ENCODE results near the gene TRIAP1.

Gene TRIAP1

DNA sequence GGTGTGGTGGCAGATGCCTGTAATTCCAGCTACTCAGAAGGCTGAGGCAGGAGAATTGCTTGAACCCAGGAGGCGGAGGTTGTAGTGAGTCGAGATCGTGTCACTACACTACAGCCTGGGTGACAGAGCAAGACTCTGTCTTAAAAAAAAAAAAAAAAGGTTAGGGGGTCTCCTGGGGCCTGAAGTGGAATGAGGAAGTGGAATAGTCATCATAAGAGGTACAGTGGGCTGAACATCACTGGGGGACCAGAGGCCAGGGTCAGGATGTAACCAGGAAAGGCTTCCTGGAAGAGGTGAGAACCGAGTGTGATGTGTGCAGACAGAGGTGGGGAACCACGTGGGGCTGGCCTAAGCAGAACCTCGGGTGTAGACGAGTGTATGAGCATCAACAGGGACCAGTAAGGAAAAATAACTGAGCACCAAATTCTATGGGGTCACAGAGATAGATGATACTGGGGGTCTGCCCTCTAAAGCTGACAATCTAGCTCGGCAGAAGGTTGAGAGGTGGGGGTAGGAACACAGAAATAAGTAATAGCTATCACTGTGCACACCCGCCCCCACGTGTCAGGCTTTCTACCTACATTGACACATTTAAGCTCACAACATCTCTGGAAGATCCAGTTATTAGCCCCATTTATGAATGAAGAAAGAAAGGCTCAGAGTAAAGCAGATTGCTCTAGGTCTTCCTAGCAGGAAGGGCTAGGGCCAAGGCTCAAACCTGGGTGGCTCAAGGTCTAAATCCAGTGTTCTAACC, 13.2 kb downstream of the TRIAP1 start:
- in situ Hi-C loops (cut with HindIII; ENCODE audit: low sequenced_read_pairs): no loop called here

DNA sequence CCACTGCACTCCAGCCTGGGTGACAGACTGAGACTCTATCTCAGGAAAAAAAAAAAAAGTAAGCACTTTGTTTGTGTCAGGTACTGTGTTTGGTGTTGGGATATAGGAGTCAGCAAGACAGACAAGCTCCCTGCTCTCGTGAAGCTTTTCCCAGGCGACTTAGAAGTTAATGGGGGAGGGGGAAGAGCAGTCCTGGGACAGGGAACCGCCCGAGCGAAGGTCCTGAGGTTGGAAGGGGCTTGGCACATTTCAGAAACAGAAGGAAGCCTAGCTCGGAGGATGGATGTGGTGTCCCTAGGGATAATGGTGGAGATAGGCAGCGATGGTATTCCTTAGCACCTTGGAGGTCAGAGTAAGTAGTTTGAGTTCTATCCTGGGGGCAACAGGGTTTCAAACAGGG, 16.8 kb downstream of the TRIAP1 start:
- in situ Hi-C loops (cut with HindIII; ENCODE audit: low sequenced_read_pairs): no loop called here

DNA sequence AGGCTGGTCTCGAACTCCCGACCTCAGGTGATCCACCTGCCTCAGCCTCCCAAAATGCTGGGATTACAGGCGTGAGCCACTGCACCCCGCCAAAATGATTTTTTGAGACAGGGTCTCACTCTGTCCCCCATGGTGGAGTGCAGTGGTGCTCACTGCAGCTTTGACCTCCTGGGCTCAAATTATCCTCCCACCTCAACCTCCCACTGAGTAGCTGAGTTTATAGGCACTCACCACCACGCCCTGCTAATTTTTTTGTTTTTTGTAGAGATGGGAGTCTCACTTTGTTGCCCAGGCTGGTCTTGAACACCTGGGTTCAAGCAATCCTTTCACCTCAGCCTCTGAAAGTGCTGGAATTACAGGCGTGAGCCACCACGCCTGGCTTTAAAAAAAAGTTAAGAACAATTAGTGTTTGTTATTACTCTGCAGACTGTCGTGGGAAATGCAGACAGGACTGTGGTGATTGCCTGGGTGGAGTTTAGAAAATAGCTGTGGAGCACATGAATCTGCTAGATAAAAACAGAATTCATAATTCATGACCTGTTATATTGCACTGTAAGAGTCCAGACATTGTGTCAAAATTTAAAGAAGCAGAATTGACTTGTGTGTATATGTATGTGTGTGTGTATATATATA, 17.5 kb downstream of the TRIAP1 start:
- in situ Hi-C loops (cut with HindIII; ENCODE audit: low sequenced_read_pairs): no loop called here

GRCh38 chr12:120425797-120426196, 20.4 kb downstream of the TRIAP1 start:
- in situ Hi-C loops (cut with HindIII; ENCODE audit: low sequenced_read_pairs): no loop called here

DNA sequence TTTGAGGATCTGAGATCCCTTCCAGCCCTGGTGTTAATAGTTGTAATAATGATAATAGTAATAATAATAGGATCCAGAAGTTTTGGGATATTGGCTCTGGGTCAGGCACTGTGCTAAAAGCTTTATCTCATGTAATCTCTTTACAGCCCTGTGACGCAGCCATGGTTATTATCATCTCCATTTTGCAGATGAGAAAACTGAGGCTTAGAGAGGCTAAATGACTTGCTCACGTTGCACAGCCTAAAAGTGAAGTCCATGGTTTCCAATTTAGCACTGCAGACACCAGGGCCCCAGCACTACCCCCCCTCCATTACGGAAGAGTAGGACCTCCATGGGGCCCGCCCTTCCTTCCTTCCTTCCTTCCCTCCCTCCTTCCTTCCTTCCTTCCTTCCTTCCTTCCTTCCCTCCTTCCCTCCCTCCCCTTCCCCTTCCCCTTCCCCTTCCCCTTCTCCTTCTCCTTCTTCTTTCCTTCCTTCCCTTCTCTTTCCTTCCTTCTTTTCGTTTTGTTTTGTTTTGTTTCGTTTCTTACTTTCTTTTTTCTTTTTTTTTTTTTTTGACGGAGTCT, 23.2 kb downstream of the TRIAP1 start:
- in situ Hi-C loops (cut with HindIII; ENCODE audit: low sequenced_read_pairs): no loop called here

- in situ Hi-C loops (cut with HindIII; ENCODE audit: low sequenced_read_pairs): no loop called here
These were observed 24.5 kb downstream of the TRIAP1 start for GRCh38 chr12:120421701-120422100.

DNA sequence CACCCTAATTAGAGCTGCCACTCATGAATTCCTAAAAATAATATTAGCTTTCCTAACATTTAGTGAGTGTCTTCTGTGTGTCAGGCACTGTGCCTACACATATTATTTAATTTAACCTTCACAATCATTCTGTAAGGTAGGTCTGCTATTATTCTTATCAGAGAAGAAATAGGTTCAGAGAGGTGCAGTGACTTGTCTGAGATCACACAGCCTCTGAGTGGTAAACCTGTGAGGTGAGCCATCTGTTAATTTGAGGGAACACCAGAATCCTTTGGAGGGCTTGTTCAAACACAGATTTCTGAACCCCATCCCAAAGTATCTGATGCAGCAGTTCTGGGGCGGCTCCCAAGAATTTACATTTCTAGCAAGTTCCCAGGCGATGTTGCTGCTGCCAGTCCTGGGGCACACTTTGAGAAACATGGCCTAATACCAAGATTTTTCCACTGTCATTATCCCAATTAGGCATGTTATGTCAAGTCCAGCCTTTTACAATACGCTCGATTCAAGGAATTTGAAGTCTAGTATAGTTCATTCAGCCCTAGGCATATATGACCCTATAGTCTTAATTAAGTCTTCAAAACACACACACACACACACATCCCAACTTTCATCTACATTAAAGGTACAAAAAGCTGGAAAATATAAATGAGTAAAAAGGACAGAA, 28.1 kb downstream of the TRIAP1 start:
- in situ Hi-C loops (cut with HindIII; ENCODE audit: low sequenced_read_pairs): no loop called here

DNA sequence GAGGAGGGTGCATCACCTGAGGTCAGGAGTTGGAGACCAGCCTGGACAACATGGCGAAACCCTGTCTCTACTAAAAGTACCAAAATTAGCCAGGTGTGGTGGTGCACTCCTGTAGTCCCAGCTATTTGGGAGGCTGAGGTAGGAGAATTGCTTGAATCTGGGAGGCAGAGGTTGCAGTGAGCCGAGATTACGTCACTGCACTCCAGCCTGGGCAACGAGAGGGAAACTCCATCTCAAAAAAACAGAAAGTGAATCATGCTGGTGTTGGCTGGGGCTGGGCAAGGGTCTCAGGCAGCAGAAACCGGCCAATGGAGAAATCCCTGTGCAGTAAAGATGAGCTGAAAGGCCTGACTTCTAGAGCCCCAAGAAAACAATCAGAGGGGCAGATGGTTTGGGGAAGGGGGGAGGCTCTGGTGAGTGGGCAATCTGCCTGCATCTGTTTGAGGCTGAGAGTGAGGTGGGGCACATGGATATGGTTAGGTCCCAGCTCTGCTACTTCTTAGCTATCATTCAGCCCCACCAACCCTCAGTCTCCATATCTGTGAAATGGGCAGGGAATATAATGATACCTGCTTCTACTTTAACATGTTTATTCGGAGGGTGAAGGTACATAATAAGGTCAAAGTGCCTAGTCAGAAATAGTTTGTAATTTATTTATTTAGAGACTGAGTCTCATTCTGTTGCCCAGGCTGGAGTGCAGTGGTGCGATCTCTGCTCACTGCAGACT, 29.5 kb downstream of the TRIAP1 start:
- in situ Hi-C loops (cut with HindIII; ENCODE audit: low sequenced_read_pairs): no loop called here

DNA sequence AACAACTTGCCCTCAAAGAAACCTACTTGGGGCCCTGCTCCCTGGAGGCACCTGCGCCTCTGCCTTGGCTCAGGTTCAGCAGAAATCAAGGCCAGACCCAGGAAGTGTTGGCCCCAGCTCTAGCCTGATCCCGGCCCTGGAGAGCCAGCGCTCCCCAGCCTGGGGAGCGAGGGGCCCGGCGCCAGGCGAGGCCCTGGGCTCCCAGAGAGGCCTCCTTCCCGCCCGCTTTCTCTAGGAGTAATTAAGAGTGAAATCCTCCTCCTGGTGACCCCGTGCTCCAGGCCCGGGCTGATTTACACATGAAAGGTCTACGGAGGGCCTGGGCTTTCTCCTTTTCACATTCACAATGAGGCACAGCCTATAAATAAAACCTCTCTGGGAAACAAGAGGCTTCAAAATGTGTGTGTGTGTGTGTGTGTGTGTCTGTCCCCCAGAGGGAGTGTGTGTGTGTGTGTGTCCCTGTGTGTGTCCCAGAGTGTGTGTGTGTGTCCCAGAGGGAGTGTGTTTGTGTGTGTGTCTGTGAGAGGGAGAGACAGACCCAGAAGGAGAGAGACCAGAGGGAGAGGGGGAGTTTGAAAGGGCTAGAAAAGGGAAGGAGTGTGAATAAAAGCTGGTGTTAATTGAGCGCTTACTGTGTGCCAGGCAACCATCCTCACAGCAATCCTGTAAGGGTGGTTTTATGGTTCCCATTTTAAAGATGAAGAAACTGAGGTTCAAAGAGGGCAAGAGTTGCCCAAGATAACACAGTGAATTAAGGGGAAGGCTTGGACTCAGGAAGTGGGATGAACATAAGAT, 32.1 kb downstream of the TRIAP1 start:
- in situ Hi-C loops (cut with HindIII; ENCODE audit: low sequenced_read_pairs): no loop called here

GRCh38 chr12:120412421-120412820, 33.8 kb downstream of the TRIAP1 start:
- in situ Hi-C loops (cut with HindIII; ENCODE audit: low sequenced_read_pairs): no loop called here

- in situ Hi-C loops (cut with HindIII; ENCODE audit: low sequenced_read_pairs): no loop called here
These were observed 37.4 kb downstream of the TRIAP1 start for GRCh38 chr12:120408771-120409170.

DNA sequence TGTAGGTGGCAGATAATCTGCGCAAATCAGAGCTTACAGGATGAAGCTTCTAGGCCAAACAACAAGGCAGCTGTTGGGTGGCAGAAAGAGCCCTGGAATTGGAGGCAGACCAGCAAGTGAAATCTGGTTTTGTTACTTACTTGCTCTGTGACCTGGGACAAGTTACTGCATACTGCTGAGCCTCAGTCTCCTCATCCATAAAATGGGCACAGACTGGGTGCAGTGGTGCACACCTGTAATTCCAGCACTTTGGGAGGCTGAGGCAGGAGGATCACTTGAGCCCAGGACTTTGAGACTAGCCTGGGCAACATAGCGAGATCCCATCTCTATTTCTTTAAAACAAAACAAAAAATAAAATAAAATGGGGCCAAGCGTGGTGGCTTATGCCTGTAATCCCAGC, 39.6 kb downstream of the TRIAP1 start:
- in situ Hi-C loops (cut with HindIII; ENCODE audit: low sequenced_read_pairs): no loop called here

- in situ Hi-C loops (cut with HindIII; ENCODE audit: low sequenced_read_pairs): no loop called here
These were observed 40.1 kb downstream of the TRIAP1 start for GRCh38 chr12:120406069-120406468.

DNA sequence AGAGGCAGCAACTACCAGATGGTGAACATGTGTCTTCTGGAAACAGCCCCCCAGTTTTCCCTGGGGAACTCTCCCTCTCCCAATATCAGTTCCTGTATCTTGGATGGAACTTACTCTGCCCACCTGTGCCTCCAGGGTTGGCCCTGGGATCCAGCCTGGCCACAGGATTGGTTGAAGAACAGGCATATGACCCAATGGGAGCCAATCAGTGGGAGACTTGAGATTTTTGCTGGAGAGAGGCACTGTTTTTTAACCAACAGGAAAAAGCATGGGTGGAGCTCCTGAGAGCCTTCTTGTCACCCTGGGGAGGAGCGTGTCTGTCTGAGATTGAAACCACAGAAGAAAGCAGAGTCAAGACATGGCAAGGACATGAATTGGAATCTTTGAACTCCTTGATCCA, 41.9 kb downstream of the TRIAP1 start:
- in situ Hi-C loops (cut with HindIII; ENCODE audit: low sequenced_read_pairs): no loop called here

- in situ Hi-C loops (cut with HindIII; ENCODE audit: low sequenced_read_pairs): no loop called here
These were observed 42.3 kb downstream of the TRIAP1 start for GRCh38 chr12:120403869-120404268.

DNA sequence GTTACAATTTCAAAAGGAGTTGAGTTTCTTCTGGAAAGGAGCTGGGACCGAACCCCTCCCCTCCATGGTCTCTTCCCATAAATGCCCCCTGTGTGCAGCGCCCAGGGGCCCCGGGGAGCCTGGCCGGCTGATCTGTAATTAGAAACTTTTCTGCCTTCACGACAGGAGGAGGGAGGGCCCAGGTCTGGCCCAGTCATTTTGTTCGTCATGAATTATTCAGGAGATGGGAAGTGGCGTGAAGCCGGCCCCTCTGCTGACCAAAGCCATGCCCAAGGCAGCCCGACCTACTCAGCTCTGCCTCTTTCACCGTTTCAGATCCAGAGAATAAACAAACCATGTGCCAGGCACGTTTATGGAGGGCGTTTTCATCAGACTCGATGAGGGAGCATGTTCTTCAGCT, 44.0 kb downstream of the TRIAP1 start:
- in situ Hi-C loops (cut with HindIII; ENCODE audit: low sequenced_read_pairs): no loop called here

DNA sequence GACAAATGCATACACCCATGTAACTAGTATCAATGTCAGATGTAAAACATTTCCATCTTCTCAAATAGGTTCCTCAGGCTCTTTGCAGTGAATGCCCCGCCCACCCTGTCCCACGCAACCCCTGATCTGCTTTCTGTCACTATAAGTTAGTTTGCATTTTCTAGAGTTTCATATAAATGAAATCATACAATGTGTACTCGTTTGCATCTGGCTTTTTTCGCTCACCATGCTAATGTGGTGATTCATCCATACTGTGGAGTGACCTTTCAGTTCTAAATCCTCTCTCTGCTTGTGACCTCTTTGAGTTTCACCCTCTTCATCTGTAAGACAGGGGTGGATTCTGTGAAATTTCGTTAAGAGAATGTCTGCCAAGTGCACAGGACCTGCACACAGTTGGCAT, 46.7 kb downstream of the TRIAP1 start:
- in situ Hi-C loops (cut with HindIII; ENCODE audit: low sequenced_read_pairs): no loop called here

GRCh38 chr12:120397824-120398540, 48.2 kb downstream of the TRIAP1 start:
- in situ Hi-C loops (cut with HindIII; ENCODE audit: low sequenced_read_pairs): no loop called here

DNA sequence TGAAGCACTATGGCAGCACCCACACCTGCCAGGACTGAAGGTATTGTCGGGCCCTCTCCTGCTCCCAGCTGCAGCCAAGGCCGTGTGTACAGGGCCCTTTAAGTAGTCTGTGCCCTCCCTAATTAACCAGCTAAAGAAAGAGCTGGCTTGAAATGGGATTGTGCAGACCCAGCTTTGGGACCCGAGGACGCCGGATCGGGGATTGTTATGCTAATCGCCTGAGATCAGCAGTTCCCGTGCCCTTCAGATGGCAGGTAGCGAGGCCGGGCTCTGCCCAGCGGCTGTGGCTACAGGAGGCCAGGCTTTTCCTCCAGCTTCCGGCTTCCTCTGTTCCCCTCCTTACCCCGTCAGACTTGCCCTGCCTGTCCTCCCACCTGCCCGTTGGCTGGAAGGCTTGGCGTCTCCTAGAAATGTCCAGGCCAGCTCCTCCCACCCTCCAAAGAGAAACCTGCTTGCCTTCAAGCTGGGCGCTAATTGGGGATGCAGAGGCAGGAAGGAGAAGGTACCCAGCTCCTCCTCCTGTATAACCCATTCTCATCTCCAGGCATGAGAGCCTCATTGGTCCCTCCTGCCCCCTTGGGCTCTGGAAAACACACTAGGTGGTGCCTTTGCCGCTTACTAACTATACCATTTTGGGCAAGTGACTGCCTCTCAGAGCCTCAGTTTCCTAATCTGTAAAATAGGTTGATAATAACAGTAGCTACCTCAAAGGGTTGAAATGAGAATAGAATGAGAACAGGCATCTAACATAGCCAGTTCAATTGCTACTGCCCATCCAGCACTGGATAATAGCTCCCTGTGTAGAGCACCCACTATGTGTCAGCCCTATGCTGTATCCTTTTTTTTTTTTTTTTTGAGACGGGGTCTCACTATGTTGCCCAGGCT, 51.5 kb downstream of the TRIAP1 start:
- in situ Hi-C loops (cut with HindIII; ENCODE audit: low sequenced_read_pairs): no loop called here
